SIG-M5 (cell line): Measurements from ENCODE around the gene TAF1L.

Experiments
- DNase-seq: peaks from one replicate; lab custom pipeline; 2025; lab: John Stamatoyannopoulos, UW

The TAF1L gene

GRCh38 chr9:32590898-32591297, 44.6 kb downstream of the TAF1L start:
- DNase-seq: no peak

- DNase-seq: no peak
These were observed 45.0 kb downstream of the TAF1L start for GRCh38 chr9:32590476-32590875.

- DNase-seq: no peak
These were observed 46.3 kb downstream of the TAF1L start for GRCh38 chr9:32589083-32589723.

GRCh38 chr9:32587901-32588300, 47.6 kb downstream of the TAF1L start:
- DNase-seq: no peak

GRCh38 chr9:32584784-32585183, 50.7 kb downstream of the TAF1L start:
- no peak for DNase-seq

- no peak for DNase-seq
These were observed 53.8 kb downstream of the TAF1L start for GRCh38 chr9:32581512-32582143.

GRCh38 chr9:32580631-32581300, 54.7 kb downstream of the TAF1L start:
- no peak for DNase-seq

GRCh38 chr9:32579706-32580331, 55.6 kb downstream of the TAF1L start:
- DNase-seq: no peak
